ENCODE results near the gene UBE2K. TPM values are rescaled to one million over a fixed set of nuclear protein-coding genes. Genes with fewer than 3 reads are reported as not detected.

UBE2K gene
- total and polyA plus RNA-seq, 7 donors = 25.2 to 56.4 (median 37.3) TPM

GRCh38 chr4:39660757-39661156, 37.2 kb upstream of the UBE2K start:
- Histone ChIP-seq H3K27ac (no peak overlapping the region), H3K27me3 (no peaks in the 10 kb centered on the region), H3K36me3 (no peaks in the 10 kb centered on the region), H3K4me1 (no peaks in the 10 kb centered on the region), H3K9me3 (no peaks in the 10 kb centered on the region), H3K4me3 (no peak overlapping the region)
- no peak for TF ChIP-seq CTCF (IDR thresholded peaks at IDR 0.05)
- no peak for TF ChIP-seq POLR2A (IDR thresholded peaks at IDR 0.05)
- TF ChIP-seq POLR2AphosphoS5 (IDR thresholded peaks at IDR 0.05) = no peak
- no peak for TF ChIP-seq EP300 (IDR thresholded peaks at IDR 0.05)
- intact Hi-C loops (cut with DNase I) = no loop called here
- WGBS, 2 donors = 95 to 97% methylated on average over 6 of the region's 6 CpGs
- no peak for DNase-seq

- Histone ChIP-seq H3K27ac (no peak overlapping the region), H3K4me3 (no peak overlapping the region), H3K9me3 (no peaks in the 10 kb centered on the region), H3K4me1 (no peaks in the 10 kb centered on the region), H3K36me3 (no peaks in the 10 kb centered on the region), H3K27me3 (no peaks in the 10 kb centered on the region)
- 80 to 94% methylated on average over 7 of the region's 7 CpGs for WGBS, 2 donors
- intact Hi-C loops (cut with DNase I) = no loop called here
- TF ChIP-seq POLR2AphosphoS5 (IDR thresholded peaks at IDR 0.05) = no peak
- TF ChIP-seq POLR2A (IDR thresholded peaks at IDR 0.05) = no peak
- no peak for TF ChIP-seq CTCF (IDR thresholded peaks at IDR 0.05)
- no peak for TF ChIP-seq EP300 (IDR thresholded peaks at IDR 0.05)
- no peak for DNase-seq
These were observed 35.3 kb upstream of the UBE2K start for GRCh38 chr4:39662683-39663082.

GRCh38 chr4:39664828-39665731, 32.9 kb upstream of the UBE2K start:
- no peak for DNase-seq
- H3K36me3 ChIP-seq = no peaks in the 10 kb centered on the region
- 39 to 74% methylated on average over 3 of the region's 3 CpGs for WGBS, 2 donors
- no peaks in the 10 kb centered on the region for H3K4me1 ChIP-seq
- intact Hi-C loops (cut with DNase I) = no loop called here
- no peak overlapping the region for H3K27ac ChIP-seq
- TF ChIP-seq POLR2A (IDR thresholded peaks at IDR 0.05) = no peak
- TF ChIP-seq EP300 (IDR thresholded peaks at IDR 0.05) = no peak
- no peak for TF ChIP-seq POLR2AphosphoS5 (IDR thresholded peaks at IDR 0.05)
- TF ChIP-seq CTCF (IDR thresholded peaks at IDR 0.05) = no peak
- H3K9me3 ChIP-seq = no peaks in the 10 kb centered on the region
- H3K4me3 ChIP-seq = no peak overlapping the region
- no peaks in the 10 kb centered on the region for H3K27me3 ChIP-seq

GRCh38 chr4:39667706-39668105, 30.2 kb upstream of the UBE2K start:
- intact Hi-C loops (cut with DNase I) = no loop called here

More at GRCh38 chr4:39667706-39668105, 30.2 kb upstream of the UBE2K start:
- 49 to 72% methylated on average over 1 of the region's 1 CpG for WGBS, 2 donors
- no peak for TF ChIP-seq EP300 (IDR thresholded peaks at IDR 0.05)
- no peak for TF ChIP-seq CTCF (IDR thresholded peaks at IDR 0.05)
- TF ChIP-seq POLR2A (IDR thresholded peaks at IDR 0.05) = no peak
- no peaks in the 10 kb centered on the region for H3K9me3 ChIP-seq
- no peaks in the 10 kb centered on the region for H3K4me1 ChIP-seq
- H3K27ac ChIP-seq = no peak overlapping the region
- H3K36me3 ChIP-seq = no peaks in the 10 kb centered on the region
- H3K27me3 ChIP-seq = no peaks in the 10 kb centered on the region
- H3K4me3 ChIP-seq = no peak overlapping the region
- DNase-seq = no peak
